Skeletal muscle tissue (tissue), 4 donors: ENCODE data around the gene ELAPOR1. TPM values are rescaled to one million over a fixed set of nuclear protein-coding genes. Genes with fewer than 3 reads are reported as not detected.

ENCODE experiments used
- H3K27ac ChIP-seq: one replicate; pipeline ENCODE4 v1.7.0; 2013; ENCODE audit warnings: mild to moderate bottlenecking, low read depth, low read length, inconsistent platforms
- H3K27me3 ChIP-seq, 3 donors: one replicate each; pipeline ENCODE4 v1.7.0; 2013; ENCODE audit warnings: low read length in 3 of 3; ENCODE audit not compliant: control insufficient read depth in 3 of 3, insufficient read depth in 3 of 3
- H3K36me3 ChIP-seq, 3 donors: one replicate each; pipeline ENCODE4 v1.7.0; 2013; ENCODE audit warnings: low read length in 3 of 3; ENCODE audit not compliant: control insufficient read depth in 3 of 3, insufficient read depth in 3 of 3
- H3K4me1 ChIP-seq, 3 donors: one replicate each; pipeline ENCODE4 v1.7.0; 2013; ENCODE audit warnings: low read length in 3 of 3, mild to moderate bottlenecking in 3 of 3; ENCODE audit not compliant: control insufficient read depth in 3 of 3, insufficient read depth in 3 of 3
- H3K4me3 ChIP-seq, 3 donors: one replicate each; pipeline ENCODE4 v1.7.0; 2013; ENCODE audit warnings: low read length in 3 of 3
- H3K9ac ChIP-seq, 3 donors: one replicate each; pipeline ENCODE4 v1.7.0; 2013; ENCODE audit warnings: low read length in 3 of 3, mild to moderate bottlenecking in 3 of 3, moderate library complexity in 2 of 3, low read depth in 1 of 3
- H3K9me3 ChIP-seq, 3 donors: one replicate each; pipeline ENCODE4 v1.7.0; 2013; ENCODE audit warnings: low read length in 3 of 3; ENCODE audit not compliant: control insufficient read depth in 3 of 3
- total RNA-seq: library from RNA; depleted of rRNA; stranded (reverse); fragments of >200 nt; gene quantifications from one replicate; pipeline ENCODE4 v1.2.3, GENCODE V29; 2014
- donor health status: Osteomylitis.

The ELAPOR1 gene, protein sequence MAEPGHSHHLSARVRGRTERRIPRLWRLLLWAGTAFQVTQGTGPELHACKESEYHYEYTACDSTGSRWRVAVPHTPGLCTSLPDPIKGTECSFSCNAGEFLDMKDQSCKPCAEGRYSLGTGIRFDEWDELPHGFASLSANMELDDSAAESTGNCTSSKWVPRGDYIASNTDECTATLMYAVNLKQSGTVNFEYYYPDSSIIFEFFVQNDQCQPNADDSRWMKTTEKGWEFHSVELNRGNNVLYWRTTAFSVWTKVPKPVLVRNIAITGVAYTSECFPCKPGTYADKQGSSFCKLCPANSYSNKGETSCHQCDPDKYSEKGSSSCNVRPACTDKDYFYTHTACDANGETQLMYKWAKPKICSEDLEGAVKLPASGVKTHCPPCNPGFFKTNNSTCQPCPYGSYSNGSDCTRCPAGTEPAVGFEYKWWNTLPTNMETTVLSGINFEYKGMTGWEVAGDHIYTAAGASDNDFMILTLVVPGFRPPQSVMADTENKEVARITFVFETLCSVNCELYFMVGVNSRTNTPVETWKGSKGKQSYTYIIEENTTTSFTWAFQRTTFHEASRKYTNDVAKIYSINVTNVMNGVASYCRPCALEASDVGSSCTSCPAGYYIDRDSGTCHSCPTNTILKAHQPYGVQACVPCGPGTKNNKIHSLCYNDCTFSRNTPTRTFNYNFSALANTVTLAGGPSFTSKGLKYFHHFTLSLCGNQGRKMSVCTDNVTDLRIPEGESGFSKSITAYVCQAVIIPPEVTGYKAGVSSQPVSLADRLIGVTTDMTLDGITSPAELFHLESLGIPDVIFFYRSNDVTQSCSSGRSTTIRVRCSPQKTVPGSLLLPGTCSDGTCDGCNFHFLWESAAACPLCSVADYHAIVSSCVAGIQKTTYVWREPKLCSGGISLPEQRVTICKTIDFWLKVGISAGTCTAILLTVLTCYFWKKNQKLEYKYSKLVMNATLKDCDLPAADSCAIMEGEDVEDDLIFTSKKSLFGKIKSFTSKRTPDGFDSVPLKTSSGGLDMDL
- total RNA-seq: under 0.01 TPM

DNA sequence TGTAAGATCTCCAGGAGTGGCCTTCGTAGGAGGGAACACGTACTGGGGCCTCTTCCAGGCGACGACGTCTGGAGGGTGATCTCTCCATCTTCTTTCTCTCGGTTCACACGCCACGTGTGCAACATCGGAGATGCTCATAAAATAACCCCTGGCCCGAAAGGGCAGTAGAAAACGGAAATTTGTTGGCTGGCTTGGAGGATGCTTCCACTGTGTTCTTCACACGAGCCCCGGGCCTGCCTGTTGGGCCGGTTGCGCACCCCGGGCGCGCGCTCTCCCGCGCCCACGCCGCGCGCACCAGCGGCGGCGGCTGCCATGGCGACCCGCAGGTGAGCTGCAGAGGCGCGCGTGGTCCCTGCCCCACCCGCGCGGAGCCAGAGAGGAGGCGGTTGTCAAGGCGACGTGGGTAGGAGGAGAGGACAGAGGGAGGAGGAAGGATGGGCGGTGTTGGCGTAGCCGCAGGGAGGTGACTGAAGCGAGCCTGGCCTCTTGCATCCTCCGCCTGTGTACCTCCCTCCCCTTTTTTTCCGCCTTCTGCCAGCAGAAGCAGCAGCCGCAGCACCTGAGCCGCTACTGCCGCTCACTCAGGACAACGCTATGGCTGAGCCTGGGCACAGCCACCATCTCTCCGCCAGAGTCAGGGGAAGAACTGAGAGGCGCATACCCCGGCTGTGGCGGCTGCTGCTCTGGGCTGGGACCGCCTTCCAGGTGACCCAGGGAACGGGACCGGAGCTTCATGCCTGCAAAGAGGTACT, at the start of gene ELAPOR1:
ELAPOR1 (plus strand) TSS at position 526 of the 752 bp plus-strand sequence; CDS start at position 595, 69 bp downstream.
- Histone ChIP-seq H3K27ac (no peak within 1 kb of the TSS), H3K4me1 (peaks cover 17 to 22% (median 21%) of the 10 kb centered on the region in 3 donors), H3K36me3 (no peaks in the 10 kb centered on the region), H3K4me3 (peak within 1 kb of the TSS; percentile 45 to 63 (median 56)), H3K27me3 (peaks cover 17 to 34% (median 32%) of the 10 kb centered on the region in 3 donors), H3K9ac (peak within 1 kb of the TSS in 2 of 3 donors; percentile 14 to 55), H3K9me3 (no peaks in the 10 kb centered on the region)

DNA sequence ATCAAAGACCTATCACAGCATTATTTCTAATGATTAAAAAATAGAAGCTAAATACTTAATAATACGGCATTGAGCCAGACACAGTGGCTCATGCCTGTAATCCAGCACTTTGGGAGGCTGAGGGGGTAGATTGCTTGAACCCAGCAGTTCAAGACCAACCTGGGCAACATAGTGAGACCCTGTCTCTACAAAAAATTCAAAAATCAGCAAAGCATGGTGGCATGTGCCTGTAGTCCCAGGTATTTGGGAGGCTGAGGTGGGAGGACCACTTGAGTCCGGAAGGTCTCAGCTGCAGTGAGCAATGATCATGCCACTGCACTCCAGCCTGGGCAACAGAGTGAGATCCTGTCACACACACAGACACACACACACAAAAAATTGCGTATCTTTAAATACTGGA, 48.8 kb upstream of the ELAPOR1 start:
- H3K9me3 ChIP-seq: no peaks in the 10 kb centered on the region
- H3K27ac ChIP-seq: no peak overlapping the region
- peaks cover 6 to 19% (median 10%) of the 10 kb centered on the region in 3 donors for H3K36me3 ChIP-seq
- H3K27me3 ChIP-seq: no peaks in the 10 kb centered on the region
- no peak overlapping the region for H3K9ac ChIP-seq
- H3K4me3 ChIP-seq: no peak overlapping the region
- peaks cover 2 to 9% (median 4%) of the 10 kb centered on the region in 3 donors for H3K4me1 ChIP-seq

DNA sequence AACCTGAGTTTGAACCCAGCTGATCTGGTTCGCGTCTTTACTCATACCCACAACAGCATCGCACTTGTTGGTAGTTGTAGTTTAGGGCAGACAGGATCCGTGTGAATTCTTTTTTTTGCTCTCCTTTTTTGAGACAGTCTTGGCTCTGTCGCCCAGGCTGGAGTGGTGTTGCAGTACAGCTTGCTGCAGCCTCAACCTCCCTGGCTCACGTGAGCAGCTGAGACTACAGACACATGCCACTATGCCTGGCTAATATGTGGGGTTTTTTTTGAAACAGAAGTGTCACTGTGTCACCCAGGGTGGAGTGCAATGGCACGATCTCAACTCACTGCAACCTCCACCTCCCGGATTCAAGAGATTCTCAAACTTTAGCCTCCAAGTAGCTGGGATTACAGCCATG, 46.0 kb upstream of the ELAPOR1 start:
- Histone ChIP-seq H3K9ac (no peak overlapping the region), H3K27ac (no peak overlapping the region), H3K36me3 (peaks cover 8 to 21% (median 10%) of the 10 kb centered on the region in 3 donors), H3K4me1 (no peaks in the 10 kb centered on the region), H3K4me3 (no peak overlapping the region), H3K9me3 (no peaks in the 10 kb centered on the region), H3K27me3 (no peaks in the 10 kb centered on the region)

DNA sequence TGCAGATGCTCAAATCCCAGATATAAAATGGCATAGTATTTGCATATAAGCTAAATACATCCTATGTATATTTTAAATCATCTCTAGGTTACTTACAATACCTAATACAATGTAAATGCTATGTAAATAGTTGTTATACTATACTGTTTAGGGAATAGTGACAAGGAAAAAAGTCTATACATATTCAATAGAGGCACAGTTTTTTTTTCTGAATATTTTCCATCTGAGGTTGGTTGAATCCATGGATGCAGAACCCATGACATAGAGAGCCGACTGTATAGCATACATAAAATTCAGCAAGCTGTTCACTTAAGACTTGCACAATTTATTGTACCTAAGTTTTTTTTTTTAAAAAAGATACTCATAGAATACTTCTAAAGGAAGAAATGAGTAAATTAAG, 44.6 kb upstream of the ELAPOR1 start:
- Histone ChIP-seq H3K9ac (no peak overlapping the region), H3K27ac (no peak overlapping the region), H3K36me3 (peaks cover 8 to 22% (median 10%) of the 10 kb centered on the region in 3 donors), H3K4me1 (no peaks in the 10 kb centered on the region), H3K27me3 (no peaks in the 10 kb centered on the region), H3K4me3 (no peak overlapping the region), H3K9me3 (no peaks in the 10 kb centered on the region)

DNA sequence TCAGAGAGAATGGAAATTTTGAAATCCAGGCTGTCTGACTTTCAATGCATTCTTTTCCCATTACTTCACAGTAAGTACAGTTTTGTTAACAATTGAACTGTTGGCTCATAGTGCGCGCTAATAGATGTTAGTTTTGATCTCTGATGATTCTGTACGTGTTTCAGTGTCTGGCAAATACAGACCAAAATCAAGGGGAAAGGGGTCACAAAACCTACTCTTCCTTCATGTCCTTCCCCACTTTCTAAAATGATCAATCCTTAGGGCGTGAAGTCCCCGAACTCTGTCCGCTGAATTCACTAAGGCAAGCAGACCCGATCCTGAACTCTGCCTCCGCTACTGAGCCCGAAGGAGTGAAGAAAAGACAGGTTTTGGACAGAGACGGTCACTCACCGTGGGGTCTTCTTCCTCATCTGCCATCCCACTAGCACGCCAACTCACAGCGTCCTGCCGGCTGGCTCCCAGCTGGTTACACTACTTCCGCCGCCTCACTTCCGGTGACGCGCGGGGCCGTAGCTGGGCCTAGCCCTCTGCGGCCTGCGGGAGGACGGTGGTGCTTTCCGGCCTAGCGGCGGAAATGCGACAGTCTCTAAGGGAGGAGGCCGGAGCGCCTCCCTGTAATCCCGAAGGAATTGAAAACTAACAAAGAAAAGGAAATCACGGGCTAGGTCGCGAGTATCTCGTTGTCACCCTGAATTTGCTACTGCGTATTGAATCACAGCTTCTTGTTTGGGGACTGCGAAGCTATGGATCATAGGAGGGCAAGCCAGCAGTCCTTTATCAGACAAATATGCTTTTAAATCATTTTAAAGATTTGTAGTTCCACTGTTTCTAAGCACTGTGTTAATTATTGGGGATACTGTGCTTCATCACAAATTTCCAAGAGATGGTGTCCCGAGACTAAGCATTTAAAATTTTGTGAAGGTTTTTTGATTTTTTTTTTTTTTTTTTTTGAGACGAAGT, 38.1 kb upstream of the ELAPOR1 start, which contains the start of gene TAF13:
TAF13 (minus strand) TSS at position 473 of the 960 bp plus-strand sequence; CDS start at position 417, 56 bp downstream.
- Histone ChIP-seq H3K27me3 (no peaks in the 10 kb centered on the region), H3K4me3 (peak within 1 kb of the TSS; percentile 95 to 97 (median 97)), H3K9ac (peak within 1 kb of the TSS; percentile 92 to 96 (median 95)), H3K4me1 (peaks cover 3 to 7% (median 6%) of the 10 kb centered on the region in 3 donors), H3K36me3 (peaks cover 1 to 6% (median 2%) of the 10 kb centered on the region in 3 donors), H3K27ac (peak within 1 kb of the TSS; percentile 95), H3K9me3 (no peaks in the 10 kb centered on the region)

DNA sequence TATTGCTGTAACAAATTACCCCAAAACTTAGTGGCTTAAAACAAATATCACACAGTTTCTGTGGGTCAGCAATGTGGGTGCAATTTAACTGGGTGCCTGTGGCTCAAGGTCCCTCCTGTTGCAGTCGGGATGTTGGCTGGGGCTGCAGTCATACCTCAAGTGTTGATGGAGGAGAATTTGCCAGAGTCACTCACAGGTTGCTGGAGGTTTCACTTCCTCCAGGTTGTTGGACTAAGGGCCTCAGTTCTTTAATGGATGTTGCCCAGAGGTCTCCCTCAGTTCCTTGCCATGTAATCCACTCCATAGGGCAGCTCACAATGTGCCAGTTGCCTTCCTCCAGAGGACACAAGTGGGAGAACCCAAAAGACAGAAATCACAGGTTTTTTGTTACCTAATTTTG, 35.6 kb upstream of the ELAPOR1 start:
- H3K4me1 ChIP-seq: peaks cover 3 to 7% (median 6%) of the 10 kb centered on the region in 3 donors
- H3K9me3 ChIP-seq: no peaks in the 10 kb centered on the region
- H3K4me3 ChIP-seq: no peak overlapping the region
- H3K27me3 ChIP-seq: no peaks in the 10 kb centered on the region
- H3K36me3 ChIP-seq: peaks cover 0 to 2% (median 0%) of the 10 kb centered on the region in 3 donors
- no peak overlapping the region for H3K9ac ChIP-seq
- H3K27ac ChIP-seq: no peak overlapping the region

DNA sequence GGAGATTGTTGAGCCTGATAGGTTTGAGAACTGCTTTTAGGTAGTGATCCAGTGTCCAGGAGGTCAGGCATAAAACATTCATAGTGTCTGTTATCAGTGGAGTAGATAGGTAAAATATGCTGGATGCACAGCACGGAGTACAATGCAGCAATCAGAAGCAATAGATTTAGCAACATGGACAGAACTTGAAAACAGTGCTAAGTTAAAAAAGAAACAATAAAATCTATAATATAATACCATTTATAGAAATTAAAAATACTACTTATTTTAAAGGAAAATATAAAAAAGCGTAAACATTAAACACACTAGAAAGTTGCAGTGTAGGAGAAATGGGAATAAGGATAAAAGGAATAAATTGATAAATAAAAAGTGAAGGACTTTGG, 34.7 kb upstream of the ELAPOR1 start:
- H3K36me3 ChIP-seq: no peaks in the 10 kb centered on the region
- peaks cover 3 to 7% (median 6%) of the 10 kb centered on the region in 3 donors for H3K4me1 ChIP-seq
- no peak overlapping the region for H3K27ac ChIP-seq
- no peaks in the 10 kb centered on the region for H3K9me3 ChIP-seq
- H3K9ac ChIP-seq: no peak overlapping the region
- no peaks in the 10 kb centered on the region for H3K27me3 ChIP-seq
- H3K4me3 ChIP-seq: no peak overlapping the region

DNA sequence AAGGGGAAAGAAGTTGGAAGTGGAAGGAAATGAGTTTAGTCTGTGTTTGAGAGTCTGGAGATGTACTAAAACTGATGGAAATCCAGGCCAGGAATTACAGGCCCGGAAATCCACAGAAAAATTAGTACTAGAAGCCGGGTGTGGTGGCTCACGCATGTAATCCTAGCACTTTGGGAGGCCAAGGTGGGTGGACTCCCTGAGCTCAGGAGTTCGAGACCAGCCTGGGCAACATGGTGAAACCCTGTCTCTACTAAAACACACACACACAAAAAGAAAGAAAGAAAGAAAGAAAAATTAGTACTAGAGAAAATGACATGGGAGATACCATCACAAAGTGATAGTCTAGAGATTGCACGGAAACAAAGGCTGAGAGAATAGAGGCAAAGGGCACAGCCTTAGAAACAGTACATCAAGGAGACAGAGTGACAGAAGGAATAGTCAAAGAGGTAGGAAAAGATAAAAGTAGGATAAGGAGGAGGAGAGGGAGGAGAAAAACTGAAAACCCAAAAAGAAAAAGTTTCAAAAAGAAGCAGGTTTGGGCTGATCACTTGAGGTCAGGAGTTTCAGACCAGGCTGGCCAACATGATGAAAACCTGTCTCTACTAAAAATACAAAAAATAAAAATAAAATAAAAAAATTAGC, 33.4 kb upstream of the ELAPOR1 start:
- Histone ChIP-seq H3K27ac (peak overlapping the region; percentile 51), H3K27me3 (no peaks in the 10 kb centered on the region), H3K4me1 (peaks cover 0 to 2% (median 0%) of the 10 kb centered on the region in 3 donors), H3K9ac (no peak overlapping the region), H3K9me3 (no peaks in the 10 kb centered on the region), H3K4me3 (no peak overlapping the region), H3K36me3 (no peaks in the 10 kb centered on the region)
